ENCODE data around the gene FTH1.
A peak's percentile ranks its signal among the peaks of the same experiment; 100 is the strongest.

FTH1 gene

DNA sequence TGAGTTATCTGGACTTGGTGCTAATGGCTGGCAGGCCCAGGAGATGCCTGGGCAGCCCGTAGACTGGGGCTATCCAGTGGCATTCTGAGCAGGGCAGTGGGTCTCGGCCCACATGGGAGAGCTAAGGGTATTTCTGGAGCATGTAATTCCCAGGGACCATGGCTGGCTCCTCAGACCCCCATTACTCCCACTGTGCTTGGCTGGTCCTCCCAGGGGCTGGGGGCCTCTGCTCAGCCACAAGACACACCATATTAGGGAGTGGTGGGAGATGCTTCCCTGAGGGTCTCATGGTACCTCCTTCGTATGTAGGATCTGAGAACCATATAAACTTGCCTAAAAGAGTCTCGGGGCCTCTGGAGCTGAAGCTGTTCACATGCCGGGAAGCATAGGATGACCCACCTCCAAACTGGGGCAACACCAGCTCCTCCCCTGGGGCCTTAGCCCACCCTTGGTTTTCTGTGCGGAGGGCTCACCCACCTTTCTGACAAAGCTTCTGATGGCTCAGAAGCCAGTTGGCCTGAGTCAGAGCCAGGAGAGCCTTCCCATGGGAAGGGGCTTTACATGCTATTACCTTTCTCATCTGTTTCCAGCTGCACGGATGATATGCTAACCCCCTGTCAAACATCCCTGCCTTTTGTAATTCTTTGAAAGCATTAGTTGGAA is 9.5 kb upstream of the FTH1 start:
- TF ChIP-seq, protein P1, sequence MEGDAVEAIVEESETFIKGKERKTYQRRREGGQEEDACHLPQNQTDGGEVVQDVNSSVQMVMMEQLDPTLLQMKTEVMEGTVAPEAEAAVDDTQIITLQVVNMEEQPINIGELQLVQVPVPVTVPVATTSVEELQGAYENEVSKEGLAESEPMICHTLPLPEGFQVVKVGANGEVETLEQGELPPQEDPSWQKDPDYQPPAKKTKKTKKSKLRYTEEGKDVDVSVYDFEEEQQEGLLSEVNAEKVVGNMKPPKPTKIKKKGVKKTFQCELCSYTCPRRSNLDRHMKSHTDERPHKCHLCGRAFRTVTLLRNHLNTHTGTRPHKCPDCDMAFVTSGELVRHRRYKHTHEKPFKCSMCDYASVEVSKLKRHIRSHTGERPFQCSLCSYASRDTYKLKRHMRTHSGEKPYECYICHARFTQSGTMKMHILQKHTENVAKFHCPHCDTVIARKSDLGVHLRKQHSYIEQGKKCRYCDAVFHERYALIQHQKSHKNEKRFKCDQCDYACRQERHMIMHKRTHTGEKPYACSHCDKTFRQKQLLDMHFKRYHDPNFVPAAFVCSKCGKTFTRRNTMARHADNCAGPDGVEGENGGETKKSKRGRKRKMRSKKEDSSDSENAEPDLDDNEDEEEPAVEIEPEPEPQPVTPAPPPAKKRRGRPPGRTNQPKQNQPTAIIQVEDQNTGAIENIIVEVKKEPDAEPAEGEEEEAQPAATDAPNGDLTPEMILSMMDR (IDR thresholded peaks at IDR 0.05; ENCODE audit: low read depth, low read length), result no peak
- DNase-seq (ENCODE audit: extremely low read depth, low read depth), result no peak

DNA sequence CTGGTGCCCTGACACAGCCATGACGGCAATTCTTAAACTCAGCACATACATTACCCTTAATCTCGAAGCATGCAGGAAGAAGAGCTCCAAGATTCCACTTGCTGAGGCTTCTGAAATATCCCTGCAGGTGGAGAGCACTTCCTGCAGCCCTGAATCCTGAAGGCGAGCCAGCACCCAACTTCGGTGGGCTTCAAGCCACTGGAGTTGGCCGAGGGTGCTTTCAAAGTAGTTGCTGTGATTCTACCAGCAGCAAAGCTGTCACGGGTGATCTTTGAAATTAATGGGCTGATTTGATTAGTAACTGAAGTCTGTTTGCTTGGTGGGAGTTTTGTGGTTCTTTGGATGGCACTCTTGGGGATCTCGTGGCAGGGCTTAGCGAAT is 9.0 kb upstream of the FTH1 start:
- TF ChIP-seq, protein P1 (IDR thresholded peaks at IDR 0.05; ENCODE audit: low read depth, low read length), result no peak
- no peak for DNase-seq (ENCODE audit: extremely low read depth, low read depth)

- TF ChIP-seq, protein P1 (IDR thresholded peaks at IDR 0.05; ENCODE audit: low read depth, low read length), result no peak
- no peak for DNase-seq (ENCODE audit: extremely low read depth, low read depth)
These were observed 8.4 kb upstream of the FTH1 start for GRCh38 chr11:61975638-61976419.

DNA sequence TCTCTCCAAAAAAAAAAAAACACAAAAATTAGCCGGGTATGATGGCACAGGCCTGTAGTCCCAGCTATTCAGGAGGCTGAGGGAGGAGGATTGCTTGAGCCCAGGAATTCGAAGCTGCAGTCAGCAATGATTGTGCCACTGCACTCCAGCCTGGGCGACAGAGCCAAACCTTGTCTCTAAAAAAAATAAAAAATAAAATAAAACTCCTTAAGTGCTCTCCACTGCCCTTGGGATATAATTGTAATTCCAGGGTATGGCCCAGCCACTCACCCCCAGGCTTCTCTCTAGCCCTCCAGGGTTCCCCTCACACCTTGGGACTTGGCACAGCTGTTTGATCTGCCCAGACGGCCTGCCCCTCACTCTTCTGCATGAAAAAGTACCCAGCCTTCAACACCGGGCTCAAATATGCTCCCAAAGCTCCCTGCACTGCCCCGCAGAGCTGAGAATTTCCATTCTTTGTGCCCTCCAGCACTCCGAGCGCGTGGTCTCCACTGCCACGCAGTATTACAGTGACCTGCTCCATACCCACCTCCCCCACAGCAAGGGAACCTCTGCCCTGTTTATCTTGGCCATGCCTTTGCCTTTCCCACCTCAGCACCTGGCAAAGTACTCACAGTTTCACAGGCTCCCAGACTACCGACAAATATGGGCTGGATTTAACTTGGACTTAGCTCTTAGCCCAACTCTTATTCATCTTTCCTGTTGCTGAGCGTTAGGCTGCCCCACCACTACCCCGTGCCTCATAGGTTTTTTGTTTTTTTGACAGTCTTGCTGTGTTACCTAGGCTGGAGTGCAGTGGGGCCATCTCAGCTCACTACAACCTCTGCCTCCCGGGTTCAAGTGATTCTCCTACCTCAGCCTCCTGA is 7.6 kb upstream of the FTH1 start:
- no peak for DNase-seq (ENCODE audit: extremely low read depth, low read depth)
- TF ChIP-seq, protein P1 (IDR thresholded peaks at IDR 0.05; ENCODE audit: low read depth, low read length), result no peak

GRCh38 chr11:61973476-61974162 is 6.2 kb upstream of the FTH1 start:
- DNase-seq (ENCODE audit: extremely low read depth, low read depth), result no peak

GRCh38 chr11:61972672-61973475 is 5.4 kb upstream of the FTH1 start:
- TF ChIP-seq, protein P1 (IDR thresholded peaks at IDR 0.05; ENCODE audit: low read depth, low read length), result no peak

More at GRCh38 chr11:61973476-61974162, 6.2 kb upstream of the FTH1 start:
- TF ChIP-seq, protein P1 (IDR thresholded peaks at IDR 0.05; ENCODE audit: low read depth, low read length), result no peak

More at GRCh38 chr11:61972672-61973475, 5.4 kb upstream of the FTH1 start:
- DNase-seq (ENCODE audit: extremely low read depth, low read depth), result peak; percentile 79
